Mucosa of stomach (tissue), 1 donor: ENCODE measurements around the gene PIAS2.

ENCODE experiments used
- H3K27me3 ChIP-seq: one replicate; pipeline ENCODE4 v1.7.0; 2013; ENCODE audit warnings: mild to moderate bottlenecking, low read length; ENCODE audit not compliant: control insufficient read depth, insufficient read depth
- H3K36me3 ChIP-seq: one replicate; pipeline ENCODE4 v1.7.0; 2013; ENCODE audit warnings: low read length; ENCODE audit not compliant: control insufficient read depth, insufficient read depth
- H3K4me1 ChIP-seq: one replicate; pipeline ENCODE4 v1.7.0; 2013; ENCODE audit warnings: mild to moderate bottlenecking, low read length; ENCODE audit not compliant: control insufficient read depth, insufficient read depth
- H3K4me3 ChIP-seq: one replicate; pipeline ENCODE4 v1.7.0; 2013; ENCODE audit warnings: low read length
- H3K9ac ChIP-seq: one replicate; pipeline ENCODE4 v1.7.0; 2013; ENCODE audit warnings: mild to moderate bottlenecking, low read length, moderate library complexity
- H3K9me3 ChIP-seq: one replicate; pipeline ENCODE4 v1.7.0; 2013; ENCODE audit warnings: mild to moderate bottlenecking, low read length, moderate library complexity; ENCODE audit not compliant: control insufficient read depth
- donor health status: Pancreatic carcinoma.

PIAS2 gene

GRCh38 chr18:46770708-46771107 is 146.6 kb downstream of the PIAS2 start:
- Histone ChIP-seq H3K27me3 (no peaks in the 10 kb centered on the region), H3K4me1 (no peaks in the 10 kb centered on the region), H3K9me3 (no peaks in the 10 kb centered on the region), H3K9ac (no peak overlapping the region), H3K36me3 (no peaks in the 10 kb centered on the region), H3K4me3 (no peak overlapping the region)

GRCh38 chr18:46768166-46768921 is 149.0 kb downstream of the PIAS2 start:
- Histone ChIP-seq H3K27me3 (no peaks in the 10 kb centered on the region), H3K9ac (no peak overlapping the region), H3K4me1 (no peaks in the 10 kb centered on the region), H3K9me3 (no peaks in the 10 kb centered on the region), H3K4me3 (no peak overlapping the region), H3K36me3 (no peaks in the 10 kb centered on the region)

- no peaks in the 10 kb centered on the region for H3K4me1 ChIP-seq
- H3K9me3 ChIP-seq = no peaks in the 10 kb centered on the region
- H3K4me3 ChIP-seq = no peak overlapping the region
- H3K36me3 ChIP-seq = no peaks in the 10 kb centered on the region
- H3K9ac ChIP-seq = no peak overlapping the region
- no peaks in the 10 kb centered on the region for H3K27me3 ChIP-seq
Measured at GRCh38 chr18:46767217-46767616, 150.1 kb downstream of the PIAS2 start.

GRCh38 chr18:46764586-46764985 is 152.7 kb downstream of the PIAS2 start:
- Histone ChIP-seq H3K9me3 (no peaks in the 10 kb centered on the region), H3K4me3 (no peak overlapping the region), H3K9ac (no peak overlapping the region), H3K36me3 (no peaks in the 10 kb centered on the region), H3K27me3 (peaks cover 9% of the 10 kb centered on the region), H3K4me1 (no peaks in the 10 kb centered on the region)

- Histone ChIP-seq H3K27me3 (peaks cover 39% of the 10 kb centered on the region), H3K9ac (no peak overlapping the region), H3K4me1 (no peaks in the 10 kb centered on the region), H3K4me3 (no peak overlapping the region), H3K9me3 (no peaks in the 10 kb centered on the region), H3K36me3 (no peaks in the 10 kb centered on the region)
Measured at GRCh38 chr18:46761059-46761769, 156.1 kb downstream of the PIAS2 start.

- H3K4me3 ChIP-seq = no peak overlapping the region
- H3K9ac ChIP-seq = no peak overlapping the region
- no peaks in the 10 kb centered on the region for H3K4me1 ChIP-seq
- no peaks in the 10 kb centered on the region for H3K36me3 ChIP-seq
- peaks cover 52% of the 10 kb centered on the region for H3K27me3 ChIP-seq
- no peaks in the 10 kb centered on the region for H3K9me3 ChIP-seq
Measured at GRCh38 chr18:46759890-46760289, 157.4 kb downstream of the PIAS2 start.

DNA sequence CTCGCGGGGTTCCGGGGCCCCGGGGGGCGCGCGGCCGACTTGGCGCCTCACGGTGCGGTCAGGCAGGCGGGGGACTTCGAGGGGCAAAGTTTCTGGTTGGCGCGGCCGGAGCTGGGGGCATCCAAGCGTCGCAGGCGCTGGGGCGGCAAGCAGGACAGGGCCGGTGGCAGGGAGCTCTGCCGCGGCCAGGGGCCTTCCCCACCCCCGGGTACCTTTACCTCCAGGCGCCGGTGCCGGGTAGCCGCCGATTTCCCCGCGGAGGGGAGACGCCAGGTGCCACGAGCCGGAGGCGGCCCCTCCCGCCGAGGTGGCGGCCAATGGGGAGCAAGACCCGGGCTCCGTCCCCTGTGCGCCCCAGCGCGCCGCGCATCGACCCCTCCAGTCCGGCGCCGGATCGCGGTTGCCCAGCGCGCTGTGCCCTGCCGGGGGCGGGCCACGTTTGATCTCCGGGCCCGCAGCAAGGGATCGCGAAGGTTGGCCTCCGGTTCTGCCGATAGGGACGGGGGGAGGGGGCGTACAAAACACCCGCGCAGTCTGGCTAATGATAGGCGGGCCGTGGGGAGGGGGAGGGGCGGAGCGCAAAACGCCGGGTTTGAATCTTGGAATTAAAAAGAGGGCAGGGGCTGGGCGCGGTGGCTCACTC is 160.6 kb downstream of the PIAS2 start, which contains the start of gene ST8SIA5:
ST8SIA5 (minus strand) TSS at position 495 of the 643 bp plus-strand sequence. CDS start 545 bp downstream, outside the sequence.
- Histone ChIP-seq H3K9me3 (no peaks in the 10 kb centered on the region), H3K4me3 (no peak within 1 kb of the TSS), H3K36me3 (no peaks in the 10 kb centered on the region), H3K27me3 (peaks cover 59% of the 10 kb centered on the region), H3K4me1 (no peaks in the 10 kb centered on the region), H3K9ac (no peak within 1 kb of the TSS)

DNA sequence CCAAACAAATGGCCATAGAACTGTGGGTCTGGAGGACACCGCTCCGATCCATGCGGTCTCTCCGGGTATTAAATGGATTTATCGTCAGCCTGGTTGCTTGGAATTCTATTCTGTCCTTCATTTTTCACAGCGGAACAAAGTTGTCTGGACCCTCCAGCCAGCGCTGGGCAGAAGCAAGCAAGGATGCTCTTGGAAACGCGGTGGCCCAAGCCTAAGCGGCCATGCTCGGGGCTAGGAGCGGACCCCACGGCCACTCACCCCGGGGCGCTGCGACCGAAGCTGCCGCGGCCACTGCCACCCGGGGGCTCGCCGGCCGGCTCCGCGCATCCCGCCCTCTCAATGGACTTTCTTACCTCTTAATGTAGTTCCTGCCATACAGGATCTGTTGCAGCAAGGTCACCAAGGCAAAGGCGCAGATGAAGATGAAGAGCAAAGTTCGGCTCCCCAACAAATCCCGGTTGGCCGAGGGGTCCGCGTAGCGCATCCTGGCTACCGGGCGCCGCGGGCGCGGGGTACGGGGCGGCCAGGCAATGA is 161.2 kb downstream of the PIAS2 start:
- Histone ChIP-seq H3K9ac (no peak overlapping the region), H3K4me3 (no peak overlapping the region), H3K36me3 (no peaks in the 10 kb centered on the region), H3K27me3 (peaks cover 58% of the 10 kb centered on the region), H3K9me3 (no peaks in the 10 kb centered on the region), H3K4me1 (no peaks in the 10 kb centered on the region)

DNA sequence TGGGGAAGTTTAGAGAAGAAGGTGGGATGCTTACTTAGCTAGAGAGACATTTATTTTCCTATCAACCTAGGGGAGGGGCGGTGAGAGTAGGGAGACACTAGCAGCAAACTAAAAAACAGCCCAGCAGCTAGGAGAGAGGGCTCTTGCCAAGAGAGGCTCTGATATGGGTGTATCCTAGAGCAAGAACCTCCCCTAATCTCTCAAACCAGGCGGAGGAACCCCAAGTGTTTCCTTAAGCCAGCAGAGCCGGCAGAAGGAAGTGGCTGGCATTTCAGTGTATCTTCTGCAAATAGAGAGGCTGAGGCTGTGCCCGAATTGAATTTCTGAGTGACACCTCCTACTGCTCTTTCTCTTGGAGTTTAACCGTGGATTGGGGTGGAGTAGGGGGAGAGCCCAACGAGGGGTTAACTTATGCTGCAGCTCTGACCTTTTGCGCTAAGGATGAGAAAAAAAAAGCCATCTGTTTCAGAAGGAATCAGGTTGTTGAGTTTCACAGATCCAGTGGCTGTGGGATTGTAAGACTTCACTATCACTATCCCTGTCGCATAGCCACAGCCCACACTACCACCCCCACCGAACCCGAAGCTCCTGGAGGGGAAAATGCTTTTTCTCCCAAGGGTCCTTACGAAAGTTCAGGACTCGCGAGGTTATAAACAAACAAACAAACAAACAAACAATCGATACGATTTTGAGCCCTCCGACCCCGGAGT is 161.8 kb downstream of the PIAS2 start:
- no peak overlapping the region for H3K4me3 ChIP-seq
- H3K9ac ChIP-seq = no peak overlapping the region
- H3K27me3 ChIP-seq = peaks cover 56% of the 10 kb centered on the region
- no peaks in the 10 kb centered on the region for H3K4me1 ChIP-seq
- H3K36me3 ChIP-seq = no peaks in the 10 kb centered on the region
- no peaks in the 10 kb centered on the region for H3K9me3 ChIP-seq

DNA sequence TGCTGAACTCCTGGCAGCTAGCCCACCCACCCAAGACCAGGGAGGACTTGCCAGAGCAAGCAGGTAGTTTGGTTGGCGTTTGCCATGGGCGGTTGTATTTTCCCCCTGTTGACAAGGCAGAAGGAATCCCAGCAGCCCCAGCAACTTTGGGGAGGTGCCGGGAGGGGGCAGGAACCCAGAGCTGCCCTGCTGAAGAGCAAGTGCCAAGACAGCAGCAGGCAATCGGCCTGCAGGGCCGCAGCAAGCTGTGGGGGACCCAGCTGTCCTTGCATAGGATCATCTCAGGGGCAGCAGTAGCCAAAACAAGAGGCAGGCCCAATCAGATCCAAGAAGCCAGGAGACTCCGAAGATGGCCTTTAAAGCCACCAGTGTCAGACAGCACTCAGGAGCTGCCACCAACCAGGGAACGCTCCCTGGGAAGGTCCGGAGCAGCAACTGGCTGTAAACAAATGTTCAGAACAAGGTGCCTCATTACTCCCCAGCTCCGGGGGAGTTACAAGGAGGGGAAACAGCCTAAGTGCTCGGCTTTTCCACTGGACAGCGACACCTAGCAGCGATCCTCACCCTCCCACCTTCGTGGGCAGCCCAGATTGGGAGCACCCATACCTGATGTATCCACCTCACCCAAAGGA is 162.5 kb downstream of the PIAS2 start:
- Histone ChIP-seq H3K9ac (no peak overlapping the region), H3K4me3 (no peak overlapping the region)

GRCh38 chr18:46754188-46754587 is 163.1 kb downstream of the PIAS2 start:
- Histone ChIP-seq H3K4me1 (no peaks in the 10 kb centered on the region), H3K36me3 (no peaks in the 10 kb centered on the region), H3K9me3 (no peaks in the 10 kb centered on the region), H3K9ac (no peak overlapping the region), H3K4me3 (no peak overlapping the region), H3K27me3 (peaks cover 45% of the 10 kb centered on the region)

More for the DNA sequence above, 162.5 kb downstream of the PIAS2 start:
- Histone ChIP-seq H3K36me3 (no peaks in the 10 kb centered on the region), H3K9me3 (no peaks in the 10 kb centered on the region), H3K4me1 (no peaks in the 10 kb centered on the region), H3K27me3 (peaks cover 51% of the 10 kb centered on the region)
